GM19193 (cell line): Measurements from ENCODE around the gene CHRM1.

ENCODE experiments used
- POLR2A ChIP-seq: IDR thresholded peaks from 4 replicates; pipeline ENCODE4 v1.6.1; 2011; ENCODE audit not compliant: insufficient read depth, insufficient read length; ENCODE audit errors: extremely low read depth

The CHRM1 gene

GRCh38 chr11:62876712-62877111 lies 44.5 kb downstream of the CHRM1 start:
- no peak for TF ChIP-seq POLR2A

GRCh38 chr11:62875698-62876478 lies 45.3 kb downstream of the CHRM1 start:
- no peak for TF ChIP-seq POLR2A

GRCh38 chr11:62874851-62875250 lies 46.3 kb downstream of the CHRM1 start:
- TF ChIP-seq POLR2A = no peak

- TF ChIP-seq POLR2A = no peak
Observed at GRCh38 chr11:62865635-62866034, 55.5 kb downstream of the CHRM1 start.

DNA sequence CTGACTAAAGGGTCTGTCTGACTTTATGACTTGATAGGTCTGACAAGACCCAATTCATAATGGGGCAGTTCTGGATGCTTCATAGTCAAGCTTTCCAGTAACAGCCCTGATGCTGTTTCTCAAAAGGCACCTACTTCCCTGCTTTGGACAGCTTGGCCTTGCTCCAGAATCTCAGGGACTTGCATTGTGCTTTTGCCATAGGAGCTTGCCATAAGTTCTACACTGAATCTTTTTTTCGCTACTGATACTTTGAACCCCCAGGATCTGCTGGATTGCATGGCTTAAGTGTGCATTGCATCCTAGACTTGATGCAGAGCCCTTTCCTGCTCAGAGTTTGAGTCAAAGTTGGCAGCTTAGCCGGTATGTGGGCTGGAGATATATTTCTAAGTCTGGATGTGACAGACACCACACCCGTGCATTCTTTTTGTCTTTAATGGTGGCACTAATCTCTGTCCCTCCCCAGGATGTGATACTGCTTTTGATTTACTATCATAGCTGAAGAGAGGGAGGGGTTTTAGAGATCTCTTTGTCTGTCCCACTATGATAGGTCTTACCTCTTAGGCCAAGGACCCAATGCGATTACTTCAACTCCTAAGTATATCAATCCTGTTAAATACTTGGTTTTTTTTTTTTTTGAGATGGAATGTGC lies 57.4 kb downstream of the CHRM1 start:
- no peak for TF ChIP-seq POLR2A

DNA sequence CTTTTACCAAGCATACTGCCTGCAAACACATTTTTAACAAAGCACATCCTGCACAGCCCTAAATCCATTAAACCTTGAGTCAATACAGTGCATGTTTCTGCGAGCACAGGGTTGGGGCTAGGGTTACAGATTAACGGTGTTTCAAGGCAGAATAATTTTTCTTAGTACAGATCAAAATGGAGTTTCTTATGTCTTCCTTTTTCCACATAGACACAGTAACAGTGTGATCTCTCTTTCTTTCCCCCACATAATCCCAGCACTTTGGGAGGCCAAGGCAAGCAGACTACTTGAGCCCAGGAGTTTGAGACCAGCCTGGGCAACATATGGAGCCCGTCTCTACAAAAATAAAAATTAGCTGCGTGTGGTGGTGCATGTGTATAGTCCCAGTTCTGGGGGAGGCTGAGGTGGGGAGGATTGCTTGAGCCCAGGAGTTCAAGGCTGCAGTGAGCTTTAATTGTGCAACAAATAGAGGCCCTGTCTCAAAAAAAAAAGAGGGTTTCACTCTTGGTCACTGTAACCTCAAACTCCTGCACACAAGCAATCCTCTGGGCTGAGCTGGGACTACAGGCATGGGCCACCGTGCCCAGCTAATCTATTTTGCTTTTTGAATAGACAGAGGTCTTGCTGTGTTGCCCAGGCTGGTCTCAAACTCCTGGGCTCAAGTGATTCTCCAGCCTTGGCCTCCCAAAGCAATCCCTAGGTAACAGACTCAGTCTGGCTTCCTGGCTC lies 60.2 kb downstream of the CHRM1 start:
- TF ChIP-seq POLR2A = no peak
